Measurements from ENCODE around the gene ZNF831.

The ZNF831 gene

GRCh38 chr20:59145247-59145923 is 18.2 kb upstream of the ZNF831 start:
- no peak for TF ChIP-seq CTCF (conservative IDR thresholded peaks at IDR 0.05; ENCODE audit: low read depth, low read length)
- DNase-seq (ENCODE audit: low read depth) = no peak
- H3K4me3 ChIP-seq (ENCODE audit: low read depth, low read length) = no peak overlapping the region

GRCh38 chr20:59145924-59146779 is 17.5 kb upstream of the ZNF831 start:
- no peak for DNase-seq (ENCODE audit: low read depth)
- H3K4me3 ChIP-seq (ENCODE audit: low read depth, low read length) = no peak overlapping the region
- TF ChIP-seq CTCF (conservative IDR thresholded peaks at IDR 0.05; ENCODE audit: low read depth, low read length) = no peak

- no peak for DNase-seq (ENCODE audit: low read depth)
- TF ChIP-seq CTCF (conservative IDR thresholded peaks at IDR 0.05; ENCODE audit: low read depth, low read length) = no peak
- no peak overlapping the region for H3K4me3 ChIP-seq (ENCODE audit: low read depth, low read length)
These were observed 16.6 kb upstream of the ZNF831 start for GRCh38 chr20:59146780-59147565.

GRCh38 chr20:59147586-59147985 is 16.0 kb upstream of the ZNF831 start:
- DNase-seq (ENCODE audit: low read depth) = no peak
- no peak overlapping the region for H3K4me3 ChIP-seq (ENCODE audit: low read depth, low read length)
- TF ChIP-seq CTCF (conservative IDR thresholded peaks at IDR 0.05; ENCODE audit: low read depth, low read length) = no peak

GRCh38 chr20:59148701-59149493 is 14.7 kb upstream of the ZNF831 start:
- H3K4me3 ChIP-seq (ENCODE audit: low read depth, low read length) = no peak overlapping the region
- TF ChIP-seq CTCF (conservative IDR thresholded peaks at IDR 0.05; ENCODE audit: low read depth, low read length) = no peak
- no peak for DNase-seq (ENCODE audit: low read depth)
